GM10266 (cell line): ENCODE data around the gene VPS35L.

Experiments used
- DNase-seq: peaks from one replicate; pipeline ENCODE4 v3.0.0; 2012; ENCODE audit errors: extremely low spot score
- CTCF ChIP-seq: IDR thresholded peaks from 2 replicates; pipeline ENCODE4 v1.5.1; 2012; ENCODE audit warnings: mild to moderate bottlenecking, low read depth; ENCODE audit not compliant: control insufficient read depth, insufficient read depth; ENCODE audit errors: missing control alignments

VPS35L gene

DNA sequence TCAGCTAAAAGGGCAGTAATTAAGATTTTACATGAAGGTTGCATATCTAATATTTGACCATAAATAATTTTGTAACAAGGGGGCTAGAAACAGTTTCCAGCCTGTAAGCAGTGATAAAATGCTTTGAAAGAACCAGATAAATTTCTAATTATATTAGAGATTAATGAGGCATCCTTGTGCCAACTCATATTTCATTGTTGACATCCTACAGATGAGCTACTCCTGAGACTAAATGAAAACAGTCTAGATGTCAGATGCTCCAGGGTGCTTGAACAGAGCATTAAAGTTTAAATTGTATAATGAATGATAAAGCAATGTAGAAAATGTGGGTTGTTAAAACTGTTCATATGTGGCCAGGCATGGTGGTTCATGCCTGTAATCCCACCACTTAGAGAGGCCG, 185.9 kb downstream of the VPS35L start:
- DNase-seq, result no peak
- TF ChIP-seq CTCF, result no peak

DNA sequence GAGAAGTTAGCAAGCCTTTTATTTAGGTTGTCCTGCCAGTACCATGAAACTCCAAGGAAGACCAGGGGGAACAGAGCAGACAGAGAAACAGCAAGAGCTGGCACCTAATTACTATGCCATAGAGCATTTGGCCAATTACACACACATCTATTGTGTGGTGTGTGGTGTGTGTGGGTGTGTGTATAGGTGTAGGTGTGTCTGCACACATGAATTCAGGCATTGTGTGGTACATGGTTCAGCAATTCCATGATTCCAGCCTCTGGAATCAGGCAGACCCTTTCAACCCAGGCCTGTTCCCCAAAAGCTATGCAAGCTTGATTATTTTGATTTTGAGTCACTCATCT, 188.3 kb downstream of the VPS35L start:
- TF ChIP-seq CTCF, result no peak
- DNase-seq, result no peak

- TF ChIP-seq CTCF, result no peak
- no peak for DNase-seq
These were observed 189.2 kb downstream of the VPS35L start for GRCh38 chr16:19744670-19745069.

GRCh38 chr16:19745286-19746010, 189.9 kb downstream of the VPS35L start:
- no peak for DNase-seq
- no peak for TF ChIP-seq CTCF

DNA sequence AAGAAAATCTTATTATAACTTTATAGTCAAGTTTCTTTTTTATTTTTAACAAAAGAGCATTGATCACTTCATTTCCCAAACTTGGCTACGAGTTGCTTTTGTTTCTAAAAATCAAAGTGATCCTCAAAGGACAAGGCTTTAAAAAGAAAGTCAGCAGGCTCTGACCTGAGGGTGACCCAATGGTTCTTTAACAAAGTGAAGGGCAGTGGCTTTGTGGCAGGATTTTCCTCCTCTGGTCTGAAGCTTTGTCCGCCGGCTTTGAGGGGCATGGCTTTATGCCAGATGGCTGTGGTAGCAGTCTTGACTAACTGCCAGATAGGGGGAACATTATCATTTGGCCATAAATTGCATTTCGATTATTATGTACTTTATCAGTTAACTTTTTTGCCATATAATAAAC, 191.1 kb downstream of the VPS35L start:
- no peak for TF ChIP-seq CTCF
- DNase-seq, result no peak

- DNase-seq, result no peak
- no peak for TF ChIP-seq CTCF
These were observed 193.1 kb downstream of the VPS35L start for GRCh38 chr16:19748389-19749168.

DNA sequence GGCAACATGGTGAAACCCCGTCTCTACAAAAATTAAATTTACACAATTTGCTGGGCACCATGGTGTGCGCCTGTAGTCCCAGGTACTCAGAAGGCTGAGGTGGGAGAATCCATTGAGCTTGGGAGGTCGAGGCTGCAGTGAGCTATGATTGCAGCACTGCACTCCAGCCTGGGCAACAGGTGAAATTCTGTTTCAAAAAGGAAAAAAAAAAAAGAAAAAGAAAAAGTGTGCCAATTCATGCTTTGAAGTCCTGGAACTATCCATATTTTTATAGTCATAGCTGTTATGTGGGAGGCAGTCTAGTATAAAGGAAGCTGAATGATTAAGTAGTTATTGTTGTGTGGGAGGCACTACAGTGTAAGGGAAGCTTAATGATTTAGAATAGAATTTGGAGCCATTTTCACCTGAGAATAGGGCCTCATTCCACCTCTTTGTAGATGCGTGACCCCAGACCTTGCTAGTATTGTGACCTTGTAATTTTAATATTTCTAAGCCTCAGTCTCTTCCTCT, 194.1 kb downstream of the VPS35L start:
- DNase-seq, result no peak
- TF ChIP-seq CTCF, result no peak
